Measurements from ENCODE around the gene WDR77. TPM values are rescaled to one million over a fixed set of nuclear protein-coding genes. Genes with fewer than 3 reads are reported as not detected.
A peak's percentile ranks its signal among the peaks of the same experiment; 100 is the strongest.

WDR77 gene
- total RNA-seq, 1 donor, result 8.6 TPM

DNA sequence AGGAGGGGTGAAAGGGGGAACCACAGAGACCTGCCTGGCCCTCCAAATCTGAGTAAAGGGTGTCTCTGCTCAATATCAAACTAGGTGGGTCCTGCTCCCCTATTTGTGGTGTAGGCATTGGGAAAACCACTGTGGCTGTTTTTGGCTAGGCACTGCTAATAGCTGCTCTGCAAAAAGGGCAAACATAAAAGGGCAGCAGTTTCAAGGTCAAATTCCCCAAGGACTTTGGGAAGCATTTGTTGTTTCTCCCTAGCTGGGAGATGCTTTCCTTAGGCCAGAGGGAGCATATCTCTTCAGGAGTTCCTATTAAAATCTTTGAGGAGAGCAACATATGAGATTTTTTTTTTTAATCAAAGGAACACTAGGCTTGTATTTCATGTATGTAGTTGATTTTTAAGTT, 27.2 kb upstream of the WDR77 start:
- H3K4me3 ChIP-seq (ENCODE audit: low read length), result peak overlapping the region; percentile 69
- H3K4me1 ChIP-seq (ENCODE audit: insufficient read depth, low read length), result peaks cover 74% of the 10 kb centered on the region
- no peaks in the 10 kb centered on the region for H3K9me3 ChIP-seq (ENCODE audit: low read depth, low read length)
- no peaks in the 10 kb centered on the region for H3K27me3 ChIP-seq (ENCODE audit: insufficient read depth, low read length)

DNA sequence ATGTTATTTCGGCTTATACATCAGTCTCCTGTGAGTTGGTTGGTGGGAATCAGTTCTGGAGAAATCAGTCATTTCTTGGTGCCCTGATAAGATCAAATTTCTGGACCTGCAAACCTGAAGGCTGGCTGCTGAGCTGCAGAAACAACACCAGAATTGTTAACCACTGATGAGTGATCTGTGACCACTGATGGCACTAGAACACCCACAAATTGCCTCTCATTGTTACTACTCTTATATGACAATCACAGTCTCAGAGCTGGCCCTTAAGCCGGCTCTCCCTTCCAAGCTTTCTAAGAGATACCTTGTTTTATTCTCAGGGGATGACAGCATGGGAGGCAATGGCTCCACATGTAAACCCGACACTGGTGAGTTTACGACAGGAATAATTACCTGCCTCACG, 26.6 kb upstream of the WDR77 start:
- peak overlapping the region; percentile 69 for H3K4me3 ChIP-seq (ENCODE audit: low read length)
- no peaks in the 10 kb centered on the region for H3K9me3 ChIP-seq (ENCODE audit: low read depth, low read length)

GRCh38 chr1:111474521-111474920, 25.5 kb upstream of the WDR77 start:
- peak overlapping the region; percentile 69 for H3K4me3 ChIP-seq (ENCODE audit: low read length)
- H3K9me3 ChIP-seq (ENCODE audit: low read depth, low read length), result no peaks in the 10 kb centered on the region
- H3K27me3 ChIP-seq (ENCODE audit: insufficient read depth, low read length), result no peaks in the 10 kb centered on the region
- H3K4me1 ChIP-seq (ENCODE audit: insufficient read depth, low read length), result peaks cover 75% of the 10 kb centered on the region

More for the DNA sequence above, 26.6 kb upstream of the WDR77 start:
- no peaks in the 10 kb centered on the region for H3K27me3 ChIP-seq (ENCODE audit: insufficient read depth, low read length)
- H3K4me1 ChIP-seq (ENCODE audit: insufficient read depth, low read length), result peaks cover 74% of the 10 kb centered on the region

DNA sequence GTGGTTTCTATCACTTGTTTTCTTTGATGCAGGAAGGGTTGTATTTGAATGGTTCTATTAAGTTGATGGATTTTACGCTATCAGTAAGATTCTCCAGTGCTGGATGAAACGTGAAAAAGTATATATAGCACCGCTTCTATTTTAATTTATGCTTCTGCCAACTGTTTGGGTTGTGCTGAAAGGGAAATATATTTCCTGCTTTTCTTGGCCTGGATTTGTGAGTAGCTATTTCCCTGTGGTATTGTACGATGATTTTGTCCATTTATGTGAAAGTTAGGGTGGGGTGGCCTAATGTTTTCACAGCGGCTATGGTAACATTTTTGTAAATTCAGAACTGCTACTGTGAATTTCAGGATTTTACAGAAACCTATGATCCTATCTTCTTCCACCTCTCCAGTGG, 25.1 kb upstream of the WDR77 start:
- H3K4me3 ChIP-seq (ENCODE audit: low read length), result peak overlapping the region; percentile 69
- no peaks in the 10 kb centered on the region for H3K9me3 ChIP-seq (ENCODE audit: low read depth, low read length)
- H3K27me3 ChIP-seq (ENCODE audit: insufficient read depth, low read length), result no peaks in the 10 kb centered on the region
- H3K4me1 ChIP-seq (ENCODE audit: insufficient read depth, low read length), result peaks cover 79% of the 10 kb centered on the region

GRCh38 chr1:111471538-111471937, 22.5 kb upstream of the WDR77 start:
- Histone ChIP-seq H3K4me1 (ENCODE audit: insufficient read depth, low read length) (peaks cover 63% of the 10 kb centered on the region), H3K4me3 (ENCODE audit: low read length) (no peak overlapping the region), H3K9me3 (ENCODE audit: low read depth, low read length) (no peaks in the 10 kb centered on the region), H3K27me3 (ENCODE audit: insufficient read depth, low read length) (no peaks in the 10 kb centered on the region)

DNA sequence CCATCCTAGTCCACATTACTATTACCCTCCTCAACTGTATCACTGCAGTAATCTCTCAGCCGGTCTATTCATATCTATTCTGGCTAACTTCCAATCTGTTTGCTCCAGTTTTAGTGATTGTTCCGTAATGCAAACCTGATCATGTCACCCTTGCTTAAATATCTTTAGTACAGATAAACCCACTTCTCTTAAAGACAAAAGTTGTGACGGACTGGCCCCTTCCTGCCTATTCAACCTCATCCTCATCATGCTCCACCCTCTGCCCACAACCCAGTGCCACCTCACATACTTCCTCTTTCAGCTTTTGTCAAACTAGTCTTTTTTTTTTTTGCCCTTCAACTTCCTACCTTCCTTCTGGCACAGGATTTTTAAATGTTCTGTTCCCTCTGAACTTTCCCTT, 22.0 kb upstream of the WDR77 start:
- Histone ChIP-seq H3K27me3 (ENCODE audit: insufficient read depth, low read length) (no peaks in the 10 kb centered on the region), H3K9me3 (ENCODE audit: low read depth, low read length) (no peaks in the 10 kb centered on the region), H3K4me3 (ENCODE audit: low read length) (no peak overlapping the region), H3K4me1 (ENCODE audit: insufficient read depth, low read length) (peaks cover 58% of the 10 kb centered on the region)

DNA sequence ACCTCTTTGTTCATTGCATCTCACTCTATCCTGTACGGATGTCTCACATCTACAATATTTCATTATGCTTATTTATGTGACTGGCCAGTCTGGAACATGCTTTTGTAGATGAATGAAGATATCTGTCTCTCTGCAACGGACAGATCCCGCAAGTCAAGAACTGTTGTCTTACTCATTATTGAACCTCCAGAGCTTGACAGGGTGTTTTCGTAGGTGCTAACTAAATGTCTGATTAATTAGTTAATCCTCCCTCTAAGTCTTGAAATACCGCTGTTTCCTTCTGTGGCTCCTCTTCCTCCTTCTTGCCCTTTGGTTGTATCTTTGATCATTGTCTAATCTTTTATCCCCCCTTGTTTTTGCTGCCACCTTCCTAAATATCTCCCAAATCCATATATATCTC, 21.5 kb upstream of the WDR77 start:
- Histone ChIP-seq H3K4me1 (ENCODE audit: insufficient read depth, low read length) (peaks cover 54% of the 10 kb centered on the region), H3K9me3 (ENCODE audit: low read depth, low read length) (no peaks in the 10 kb centered on the region), H3K27me3 (ENCODE audit: insufficient read depth, low read length) (no peaks in the 10 kb centered on the region), H3K4me3 (ENCODE audit: low read length) (no peak overlapping the region)

DNA sequence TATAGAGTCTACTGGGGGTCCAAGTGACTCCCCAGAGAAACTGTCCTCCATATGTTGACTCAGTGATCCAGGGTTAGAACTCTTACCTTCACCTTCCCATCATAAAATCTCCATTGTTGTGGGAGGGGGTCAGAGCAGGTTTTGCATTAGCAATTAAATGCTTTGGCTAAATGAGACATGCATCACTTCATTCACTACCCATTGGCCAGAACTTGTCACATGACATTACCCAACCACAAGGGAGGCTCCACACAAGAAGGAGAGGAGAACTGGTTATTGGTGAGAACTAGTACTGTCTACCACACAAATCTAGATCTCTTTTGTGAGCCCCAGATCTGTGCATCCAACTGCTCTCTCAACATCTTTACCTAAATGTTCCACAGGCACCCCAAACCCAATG, 20.5 kb upstream of the WDR77 start:
- Histone ChIP-seq H3K9me3 (ENCODE audit: low read depth, low read length) (no peaks in the 10 kb centered on the region), H3K4me3 (ENCODE audit: low read length) (no peak overlapping the region), H3K27me3 (ENCODE audit: insufficient read depth, low read length) (no peaks in the 10 kb centered on the region), H3K4me1 (ENCODE audit: insufficient read depth, low read length) (peaks cover 50% of the 10 kb centered on the region)

GRCh38 chr1:111468717-111469100, 19.7 kb upstream of the WDR77 start:
- peaks cover 50% of the 10 kb centered on the region for H3K4me1 ChIP-seq (ENCODE audit: insufficient read depth, low read length)
- no peaks in the 10 kb centered on the region for H3K27me3 ChIP-seq (ENCODE audit: insufficient read depth, low read length)
- no peaks in the 10 kb centered on the region for H3K9me3 ChIP-seq (ENCODE audit: low read depth, low read length)
- H3K4me3 ChIP-seq (ENCODE audit: low read length), result no peak overlapping the region

- Histone ChIP-seq H3K9me3 (ENCODE audit: low read depth, low read length) (no peaks in the 10 kb centered on the region), H3K27me3 (ENCODE audit: insufficient read depth, low read length) (no peaks in the 10 kb centered on the region), H3K4me1 (ENCODE audit: insufficient read depth, low read length) (peaks cover 44% of the 10 kb centered on the region), H3K4me3 (ENCODE audit: low read length) (no peak overlapping the region)
Observed at GRCh38 chr1:111467865-111468716, 19.0 kb upstream of the WDR77 start.

DNA sequence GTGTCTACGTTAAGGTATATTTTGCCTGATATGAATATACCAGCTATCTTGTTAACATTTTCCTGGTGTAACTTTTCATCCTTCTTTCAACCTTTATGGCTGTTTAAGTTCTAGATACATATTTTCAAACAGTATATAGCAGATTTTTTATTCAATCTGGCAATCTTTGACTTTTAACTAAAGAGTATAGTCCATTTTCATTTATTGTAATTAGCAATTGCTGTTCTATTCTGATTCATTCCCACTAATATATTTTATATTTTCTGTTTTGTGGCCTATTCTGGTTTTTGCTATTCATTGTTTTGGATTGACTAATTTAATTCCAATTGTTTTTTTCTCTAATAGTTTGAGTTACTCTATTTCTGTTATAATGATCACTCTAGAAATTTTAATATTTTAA, 17.4 kb upstream of the WDR77 start:
- Histone ChIP-seq H3K4me3 (ENCODE audit: low read length) (no peak overlapping the region), H3K4me1 (ENCODE audit: insufficient read depth, low read length) (peaks cover 28% of the 10 kb centered on the region), H3K27me3 (ENCODE audit: insufficient read depth, low read length) (no peaks in the 10 kb centered on the region), H3K9me3 (ENCODE audit: low read depth, low read length) (no peaks in the 10 kb centered on the region)

GRCh38 chr1:111465754-111466153, 16.7 kb upstream of the WDR77 start:
- Histone ChIP-seq H3K4me1 (ENCODE audit: insufficient read depth, low read length) (peaks cover 21% of the 10 kb centered on the region), H3K4me3 (ENCODE audit: low read length) (no peak overlapping the region), H3K27me3 (ENCODE audit: insufficient read depth, low read length) (no peaks in the 10 kb centered on the region), H3K9me3 (ENCODE audit: low read depth, low read length) (no peaks in the 10 kb centered on the region)

DNA sequence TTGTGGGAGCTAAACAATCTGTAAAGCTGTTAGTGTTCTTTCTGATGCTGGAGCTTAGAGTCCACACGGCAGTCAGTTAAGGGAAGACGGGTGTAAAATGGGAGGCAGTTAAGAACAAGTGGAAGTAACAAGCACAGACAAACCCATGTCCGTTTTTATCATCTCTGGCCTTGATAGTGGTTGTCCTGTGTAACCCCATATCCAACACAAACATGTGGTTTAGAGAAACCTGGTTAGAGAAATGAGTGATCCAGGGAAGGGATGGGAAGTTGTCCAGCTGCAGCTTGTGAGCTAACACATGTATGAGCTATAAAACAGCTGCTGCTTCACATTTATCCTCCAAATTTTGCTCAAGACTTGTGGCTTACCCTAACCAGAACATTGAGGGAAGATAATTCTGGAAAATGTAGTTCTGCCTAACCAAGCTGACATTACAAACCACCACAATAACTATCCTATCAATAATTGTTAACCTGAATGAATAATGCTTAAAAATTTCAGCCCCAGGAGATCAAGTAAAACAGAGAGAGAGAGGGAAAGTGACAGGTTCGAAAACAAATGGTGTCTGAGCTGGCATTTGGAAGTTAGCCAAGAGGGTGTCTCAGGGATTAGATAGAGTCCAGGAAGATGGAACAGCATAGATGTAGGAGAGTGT, 14.1 kb upstream of the WDR77 start:
- Histone ChIP-seq H3K27me3 (ENCODE audit: insufficient read depth, low read length) (no peaks in the 10 kb centered on the region), H3K9me3 (ENCODE audit: low read depth, low read length) (no peaks in the 10 kb centered on the region), H3K4me3 (ENCODE audit: low read length) (no peak overlapping the region), H3K4me1 (ENCODE audit: insufficient read depth, low read length) (no peaks in the 10 kb centered on the region)

GRCh38 chr1:111462370-111463028, 13.4 kb upstream of the WDR77 start:
- no peak overlapping the region for H3K4me3 ChIP-seq (ENCODE audit: low read length)
- H3K9me3 ChIP-seq (ENCODE audit: low read depth, low read length), result no peaks in the 10 kb centered on the region
- H3K4me1 ChIP-seq (ENCODE audit: insufficient read depth, low read length), result no peaks in the 10 kb centered on the region
- H3K27me3 ChIP-seq (ENCODE audit: insufficient read depth, low read length), result no peaks in the 10 kb centered on the region

- H3K4me1 ChIP-seq (ENCODE audit: insufficient read depth, low read length), result no peaks in the 10 kb centered on the region
- no peaks in the 10 kb centered on the region for H3K9me3 ChIP-seq (ENCODE audit: low read depth, low read length)
- no peaks in the 10 kb centered on the region for H3K27me3 ChIP-seq (ENCODE audit: insufficient read depth, low read length)
- no peak overlapping the region for H3K4me3 ChIP-seq (ENCODE audit: low read length)
Observed at GRCh38 chr1:111461765-111462164, 12.7 kb upstream of the WDR77 start.
